NCI-H82 treated with DMSO at 0.1 percent for 48 hours (cell line): ENCODE measurements around the gene ABHD5.

ENCODE experiments used
- DNase-seq: peaks from one replicate; lab custom pipeline; 2025; ENCODE audit not compliant: unreplicated experiment; lab: John Stamatoyannopoulos, UW

The ABHD5 gene

DNA sequence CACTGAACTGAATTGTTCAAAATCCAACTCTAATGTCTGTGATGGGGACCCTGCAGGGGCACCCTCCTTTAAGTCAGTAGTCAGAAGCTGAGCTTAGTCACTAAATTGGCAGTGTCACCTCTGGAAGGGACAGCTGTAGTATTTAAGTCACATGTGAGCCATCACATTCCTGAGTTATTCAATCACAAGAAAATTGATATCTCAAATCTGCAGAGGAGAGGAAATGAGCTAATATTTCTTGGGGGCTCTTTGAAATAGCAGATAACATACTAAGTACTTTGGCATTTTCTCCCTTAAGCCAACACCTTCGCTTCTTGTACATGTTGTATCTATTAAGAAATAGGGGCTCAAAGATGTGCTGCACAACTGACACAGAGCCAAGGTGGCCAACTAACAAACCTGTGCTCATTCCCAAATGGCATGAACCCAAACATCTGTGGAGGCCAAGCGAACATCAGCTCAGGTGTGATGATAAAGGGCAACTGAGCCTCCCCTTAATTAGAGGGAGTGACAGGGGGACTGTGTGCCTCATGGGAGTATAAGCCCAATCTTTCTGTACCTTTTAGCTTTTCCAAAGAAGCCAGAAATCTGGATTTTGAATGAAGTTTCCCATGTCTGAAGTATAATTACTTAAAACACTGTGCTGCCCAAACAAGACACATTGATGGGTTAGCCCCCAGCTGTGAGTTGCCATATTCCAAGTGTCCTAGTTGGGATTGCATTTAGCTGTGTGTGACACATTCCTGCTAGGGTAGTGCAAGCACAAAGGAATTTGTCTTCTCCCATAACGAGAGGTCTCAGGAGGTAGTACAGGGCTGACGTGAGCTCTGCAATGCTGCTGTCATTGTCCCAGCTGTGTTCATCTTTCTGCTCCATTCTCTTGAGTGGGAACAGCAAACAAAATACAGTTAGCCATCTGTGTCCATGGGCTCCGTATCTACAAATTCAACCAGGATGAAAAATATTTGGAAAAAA, 63.3 kb downstream of the ABHD5 start:
- no peak for DNase-seq

DNA sequence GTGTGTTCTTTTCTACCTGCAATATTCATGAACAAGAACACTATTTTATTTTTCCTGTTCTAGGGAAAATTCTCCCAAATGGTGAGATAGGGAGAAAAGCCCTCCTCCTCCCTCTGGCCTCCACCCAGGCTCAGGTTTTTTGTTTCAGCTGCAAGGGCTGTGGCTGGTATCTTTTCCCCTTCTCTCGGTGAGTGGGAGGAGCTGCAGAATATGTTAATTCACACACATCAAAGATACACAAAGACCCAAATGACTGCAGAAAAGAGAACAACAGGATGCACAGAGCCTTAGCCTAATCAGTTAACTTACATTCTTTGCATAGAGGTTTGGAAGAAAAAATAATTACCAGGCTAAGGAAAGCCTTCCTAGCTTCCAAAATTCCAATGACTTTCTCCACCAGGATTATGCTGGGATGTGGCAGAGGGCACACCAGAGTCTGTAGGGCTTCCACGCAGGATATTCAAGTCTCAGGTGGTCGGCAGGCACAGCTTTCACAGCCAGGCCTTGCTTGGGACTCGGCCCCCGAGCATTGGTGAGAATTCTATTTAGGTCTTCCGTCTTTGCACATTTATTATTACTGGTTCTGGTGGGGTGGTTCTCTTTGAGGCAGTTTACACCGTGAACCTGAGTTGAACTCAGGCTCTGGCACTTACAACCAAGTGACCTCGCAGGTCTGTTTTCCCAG, 64.9 kb downstream of the ABHD5 start:
- DNase-seq = no peak

DNA sequence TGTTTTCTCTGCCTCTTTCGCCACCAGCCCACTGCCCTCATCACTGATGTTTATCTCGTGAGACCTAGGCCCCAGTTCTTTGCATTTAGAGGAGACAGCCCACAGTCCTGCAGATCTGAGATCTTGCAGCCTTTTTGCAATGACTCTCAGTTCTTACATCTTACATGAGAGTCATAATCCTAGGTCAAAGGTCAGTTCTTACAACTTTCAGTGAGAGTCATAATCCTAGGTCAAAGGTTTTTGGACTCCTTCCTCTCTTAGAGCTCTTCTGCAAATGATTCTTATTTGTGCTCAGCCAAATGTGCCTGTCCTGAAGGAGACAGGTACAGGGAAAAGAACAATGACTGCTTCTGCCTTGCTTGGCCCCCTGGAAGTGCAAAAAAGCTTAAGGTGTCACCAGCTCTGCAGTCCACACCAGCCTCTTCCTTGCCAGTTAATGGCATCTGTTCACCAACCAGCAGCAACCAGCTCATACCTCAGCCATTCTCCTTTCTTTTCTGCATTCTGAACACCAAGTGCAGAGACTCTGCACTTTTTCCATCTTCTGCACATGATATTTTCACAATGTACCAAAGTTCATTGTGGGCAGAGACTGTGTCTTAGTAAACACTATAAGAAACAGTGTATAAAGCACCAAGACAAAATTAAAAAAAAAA, 67.1 kb downstream of the ABHD5 start:
- no peak for DNase-seq

DNA sequence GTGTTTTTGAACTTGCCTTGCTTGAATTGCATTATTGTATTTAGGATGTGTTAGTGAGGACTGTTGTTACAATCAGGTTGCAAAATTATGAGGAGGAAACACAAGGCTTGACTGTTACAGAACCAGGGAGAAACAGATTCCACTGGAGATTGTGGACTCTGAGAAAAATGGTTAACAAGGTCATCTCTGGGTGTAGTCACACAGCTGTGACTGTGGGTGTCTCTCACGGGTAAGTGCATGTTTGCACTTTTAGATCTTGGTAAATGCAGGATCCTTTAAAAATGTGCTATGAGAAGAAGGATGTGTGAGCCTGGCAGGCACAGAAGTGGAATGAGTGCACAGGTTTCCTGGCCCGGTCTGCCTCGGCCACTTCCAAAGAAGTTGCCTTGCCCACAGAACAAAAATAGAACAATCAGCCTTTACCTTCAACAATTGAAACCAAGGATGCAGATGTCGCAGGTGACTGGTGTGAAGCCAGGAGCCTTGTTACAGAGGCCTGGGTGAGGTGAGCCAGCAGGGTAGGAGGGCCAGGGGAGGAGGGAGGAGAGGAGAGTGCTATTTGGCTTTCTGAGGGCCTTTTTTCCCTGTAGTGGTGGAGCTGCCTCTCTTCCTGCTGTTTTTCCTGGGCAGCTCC, 68.0 kb downstream of the ABHD5 start:
- no peak for DNase-seq

DNA sequence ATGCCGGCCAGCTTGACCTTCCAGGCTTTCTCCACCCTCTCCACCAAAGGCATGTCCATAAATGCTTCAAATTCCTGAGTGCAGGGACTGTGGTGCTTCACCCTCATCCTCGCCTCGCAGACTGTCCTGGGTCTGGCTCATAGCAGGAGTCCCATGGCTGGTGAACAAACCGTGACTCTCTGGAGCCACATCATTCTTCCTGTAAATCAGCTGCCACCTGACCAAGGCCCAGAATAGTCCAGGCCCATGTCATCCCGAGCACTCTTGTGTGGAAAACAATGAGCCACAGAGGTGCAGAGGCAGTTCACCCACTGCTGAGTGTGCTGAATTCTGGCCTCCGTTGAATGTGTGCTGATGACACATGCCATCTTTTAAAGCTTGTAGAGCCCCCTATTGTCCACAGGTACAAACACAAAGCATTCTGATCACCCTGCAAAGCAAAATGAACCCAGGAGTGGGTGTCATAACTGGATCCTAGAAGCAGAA, 68.6 kb downstream of the ABHD5 start:
- DNase-seq = no peak

DNA sequence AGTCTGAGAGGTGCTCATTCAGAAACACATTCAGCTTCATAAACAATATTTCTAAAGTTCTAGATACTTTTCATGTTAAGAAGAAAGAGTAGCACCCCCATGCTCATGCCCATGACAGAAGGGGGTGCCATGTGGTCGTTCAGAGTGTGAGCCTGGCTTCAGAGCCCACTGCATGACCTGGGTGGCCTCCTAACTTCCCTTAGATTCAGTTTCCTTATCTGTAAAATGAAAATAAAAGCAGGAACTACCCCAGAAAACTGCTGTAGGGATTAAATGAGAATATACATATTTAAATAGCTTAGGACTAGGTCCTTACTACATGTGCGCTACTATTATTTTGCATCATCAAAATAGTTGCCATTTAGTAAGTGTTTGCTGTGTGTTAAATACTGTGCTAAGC, 69.2 kb downstream of the ABHD5 start:
- no peak for DNase-seq

DNA sequence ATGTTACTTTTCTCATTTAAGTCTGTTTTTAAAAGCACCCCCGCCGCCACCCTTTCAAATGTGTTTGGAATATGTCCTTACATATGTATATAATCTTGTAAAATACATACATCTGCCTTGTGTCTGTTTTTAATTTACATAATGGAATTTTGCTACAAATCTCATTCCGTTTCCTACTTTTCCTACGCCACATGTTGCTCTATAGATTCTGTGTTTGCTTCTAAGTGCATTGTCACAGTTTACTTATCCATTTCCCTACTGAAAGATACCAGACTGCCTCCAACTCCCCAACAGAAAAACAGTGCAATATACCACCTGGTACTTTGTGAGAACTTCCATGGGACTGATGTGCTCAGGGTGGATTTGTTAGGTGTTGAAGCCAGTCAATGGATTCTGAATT, 70.2 kb downstream of the ABHD5 start:
- DNase-seq = no peak

DNA sequence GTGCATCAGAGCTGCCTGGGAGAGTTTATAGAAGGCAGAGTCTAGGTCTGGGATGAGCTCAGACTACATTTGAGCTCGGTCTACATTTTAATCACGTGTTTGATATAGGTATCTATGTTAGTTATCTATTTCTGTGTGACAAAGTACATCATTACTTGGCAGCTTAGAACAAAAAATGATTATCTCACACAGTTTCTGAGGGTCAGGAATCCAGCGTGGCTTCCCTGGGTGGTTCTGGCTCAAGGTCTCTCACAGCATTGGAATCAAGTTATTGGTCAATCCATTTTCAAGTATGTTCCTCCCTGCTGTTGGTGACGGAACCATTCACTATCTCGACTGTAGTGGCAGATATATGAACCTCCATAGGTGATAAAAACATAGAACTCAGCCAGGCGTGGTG, 71.7 kb downstream of the ABHD5 start:
- DNase-seq = no peak

DNA sequence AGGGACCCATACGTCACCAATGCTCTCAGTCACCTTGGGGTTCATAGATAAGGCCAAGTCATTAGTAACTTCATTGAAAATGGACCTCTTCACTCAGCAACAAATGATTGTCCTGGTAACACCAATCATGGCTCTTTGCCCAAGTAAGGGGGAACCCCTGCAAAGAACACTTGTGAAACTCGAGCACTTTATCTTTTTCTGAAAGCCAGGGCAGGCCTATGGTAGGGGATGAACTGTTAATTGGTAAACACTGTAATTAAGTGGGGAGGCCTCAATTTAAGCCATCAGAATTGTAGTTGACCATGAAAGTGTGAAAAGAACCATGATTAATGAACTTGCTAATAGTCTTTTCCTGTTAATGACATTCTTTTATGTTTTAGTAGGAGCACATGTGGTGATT, 73.3 kb downstream of the ABHD5 start:
- DNase-seq = no peak

DNA sequence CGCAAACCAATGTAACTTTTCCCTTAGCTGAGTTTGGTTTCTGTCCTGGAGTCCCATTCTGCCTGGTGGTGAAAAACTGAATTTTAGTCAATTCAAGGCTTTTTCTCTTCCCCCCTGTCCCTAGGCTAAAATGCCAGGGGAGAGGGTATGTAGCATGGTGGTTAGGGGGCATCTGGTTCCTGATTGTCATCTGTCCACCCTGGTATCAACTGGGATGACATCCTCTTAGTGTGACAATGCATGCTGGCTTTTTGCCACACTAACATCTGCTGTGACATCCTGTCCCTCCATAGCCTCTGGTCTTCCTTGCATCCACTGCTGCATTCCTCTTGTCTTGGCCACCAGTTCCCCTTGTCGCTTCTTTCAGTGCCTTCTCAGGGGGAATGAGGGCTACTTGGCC, 73.7 kb downstream of the ABHD5 start:
- no peak for DNase-seq

DNA sequence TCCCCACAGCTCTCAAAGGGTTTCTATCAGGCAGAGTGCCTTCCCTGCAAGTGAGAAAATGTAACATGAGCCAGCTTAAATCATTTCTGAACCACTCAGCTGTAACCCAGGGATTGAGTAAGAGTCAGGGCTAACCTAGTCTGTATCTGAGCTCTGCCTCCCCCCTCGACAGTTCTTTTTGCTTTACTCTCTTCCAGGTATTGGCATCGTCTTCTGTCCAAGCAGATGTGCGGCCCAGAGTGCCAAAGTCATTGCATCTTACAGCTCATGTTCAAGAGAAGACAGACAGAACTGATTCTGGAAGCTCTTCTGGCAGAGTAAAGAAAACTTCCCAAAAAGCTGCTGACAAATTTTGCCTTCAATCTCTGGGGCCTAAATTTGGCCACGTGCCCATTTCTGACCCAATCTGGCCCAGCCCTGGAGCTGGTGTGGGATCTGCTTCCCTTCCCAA, 74.8 kb downstream of the ABHD5 start:
- DNase-seq = no peak

DNA sequence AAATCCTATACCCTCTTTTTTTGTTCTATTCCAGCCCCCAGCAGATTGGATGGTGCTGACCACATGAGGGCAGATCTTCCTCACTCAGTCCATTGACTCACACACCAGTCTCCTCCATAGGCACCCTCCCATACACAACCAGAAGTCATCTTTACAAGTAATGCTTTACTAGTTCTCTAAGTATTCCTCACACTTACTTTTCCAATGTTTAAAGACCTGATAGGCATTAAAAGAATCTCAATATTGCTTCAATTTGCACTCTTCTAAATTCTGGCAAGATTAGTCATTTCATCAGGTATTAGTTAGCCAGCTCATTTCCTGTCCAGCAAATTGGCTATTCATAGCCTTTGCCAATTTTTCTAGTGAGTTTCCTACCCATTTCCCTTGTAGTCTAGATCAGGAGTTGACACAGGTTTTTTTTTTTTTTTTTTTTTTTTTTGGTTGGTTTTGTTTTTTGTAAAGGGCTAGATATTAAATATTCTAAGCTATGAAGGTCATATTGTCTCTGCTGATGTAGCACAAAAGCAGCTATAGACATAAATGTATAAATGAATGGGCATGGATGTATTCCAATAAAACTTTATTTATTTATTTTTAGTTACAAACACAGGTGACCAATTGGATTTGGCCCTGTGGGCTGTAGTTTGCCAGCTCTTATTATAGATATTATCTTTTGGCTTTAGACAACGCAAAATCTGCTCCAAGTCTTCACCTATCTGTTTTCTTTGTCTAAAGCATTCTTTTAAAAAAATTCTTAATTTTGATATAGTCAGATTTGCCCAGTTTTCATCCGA, 76.1 kb downstream of the ABHD5 start:
- DNase-seq = no peak

DNA sequence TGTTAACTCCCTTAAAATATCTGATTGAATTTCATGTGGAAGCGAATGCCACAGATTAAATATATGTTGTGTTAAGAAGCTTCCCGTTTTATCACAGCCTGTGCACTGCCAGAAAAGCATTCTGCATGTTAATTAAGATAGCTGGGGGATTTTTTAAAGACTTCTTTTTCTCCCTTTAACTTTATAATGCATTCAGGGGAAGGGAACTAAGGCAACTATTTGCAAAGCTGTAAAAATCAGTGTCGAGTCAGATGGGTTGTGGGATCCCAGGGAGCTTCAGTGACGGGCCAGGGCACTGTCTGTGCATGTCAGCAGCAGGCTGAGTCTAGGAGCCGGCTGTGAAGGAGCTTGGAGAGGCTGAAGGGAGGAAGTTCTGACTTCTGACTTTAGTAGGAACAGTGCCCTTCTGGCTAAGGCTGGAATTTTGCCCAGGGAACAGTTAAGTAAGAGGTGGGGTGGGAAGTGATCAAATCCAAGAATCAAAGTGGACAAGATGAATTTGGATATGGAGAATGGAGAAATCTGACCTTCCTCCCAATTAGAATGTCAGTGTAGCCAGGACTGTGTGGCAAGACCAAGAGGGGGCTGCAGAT, 77.7 kb downstream of the ABHD5 start:
- no peak for DNase-seq

DNA sequence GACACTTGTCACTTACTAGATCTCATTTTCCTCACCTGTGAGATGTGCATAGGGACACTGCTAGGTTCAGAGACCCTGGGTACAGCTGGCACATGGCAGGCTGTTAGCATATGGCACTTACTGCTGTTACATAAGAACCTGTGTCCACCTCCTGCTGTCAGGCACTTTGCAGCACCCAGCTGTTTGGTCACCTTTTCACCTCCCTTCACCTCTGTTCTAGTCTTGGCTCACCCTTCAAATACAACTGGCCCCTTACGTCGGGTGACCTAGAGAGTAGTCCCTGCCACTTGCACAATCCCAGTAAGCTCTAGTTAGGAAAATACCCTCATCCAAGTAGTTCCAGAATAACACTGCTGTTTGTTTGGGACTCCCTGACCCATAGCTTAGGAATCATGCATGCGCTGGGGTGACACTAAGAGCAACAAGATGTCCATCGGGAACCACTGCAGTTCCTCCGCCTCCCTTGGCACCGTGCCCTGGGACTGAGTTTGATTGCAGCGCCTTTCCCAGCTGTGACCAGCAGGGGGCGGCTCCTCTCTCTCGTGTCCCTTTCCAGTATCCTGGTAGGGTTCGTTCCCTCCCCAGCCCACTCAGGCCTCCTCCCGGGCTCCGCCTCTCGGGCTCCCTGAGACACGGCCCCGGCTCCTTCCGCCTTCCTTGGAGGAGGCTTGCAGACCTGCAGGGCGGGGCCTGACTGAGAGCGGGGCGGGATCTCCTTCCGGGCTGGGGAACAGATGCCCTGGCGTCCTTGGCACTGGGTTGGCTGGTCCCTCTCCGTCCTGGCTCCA, 78.6 kb downstream of the ABHD5 start:
- peak; percentile 81 for DNase-seq

DNA sequence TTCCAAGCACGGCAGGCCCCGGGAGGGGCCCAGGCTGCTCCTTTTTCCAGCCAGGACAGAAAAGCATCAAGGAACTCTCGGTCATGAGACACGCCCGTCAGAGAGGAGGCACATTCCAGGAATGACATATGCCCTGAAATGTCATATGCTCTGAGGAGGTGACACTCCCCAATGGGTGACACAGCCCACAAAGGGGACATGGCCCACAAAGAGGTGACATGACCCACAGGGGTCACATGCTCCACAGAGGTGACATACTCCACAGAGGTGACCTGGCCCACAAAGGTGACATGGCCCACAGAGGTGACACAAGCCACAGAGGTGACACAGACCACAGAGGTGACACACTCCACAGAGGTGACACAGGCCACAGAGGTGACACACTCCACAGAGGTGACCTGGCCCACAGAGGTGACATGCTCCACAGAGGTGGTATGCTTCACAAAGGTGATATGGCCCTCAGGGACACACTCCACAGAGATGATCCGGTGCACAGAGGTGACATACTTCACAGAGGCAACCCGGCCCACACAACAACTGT, 79.2 kb downstream of the ABHD5 start:
- DNase-seq = no peak

DNA sequence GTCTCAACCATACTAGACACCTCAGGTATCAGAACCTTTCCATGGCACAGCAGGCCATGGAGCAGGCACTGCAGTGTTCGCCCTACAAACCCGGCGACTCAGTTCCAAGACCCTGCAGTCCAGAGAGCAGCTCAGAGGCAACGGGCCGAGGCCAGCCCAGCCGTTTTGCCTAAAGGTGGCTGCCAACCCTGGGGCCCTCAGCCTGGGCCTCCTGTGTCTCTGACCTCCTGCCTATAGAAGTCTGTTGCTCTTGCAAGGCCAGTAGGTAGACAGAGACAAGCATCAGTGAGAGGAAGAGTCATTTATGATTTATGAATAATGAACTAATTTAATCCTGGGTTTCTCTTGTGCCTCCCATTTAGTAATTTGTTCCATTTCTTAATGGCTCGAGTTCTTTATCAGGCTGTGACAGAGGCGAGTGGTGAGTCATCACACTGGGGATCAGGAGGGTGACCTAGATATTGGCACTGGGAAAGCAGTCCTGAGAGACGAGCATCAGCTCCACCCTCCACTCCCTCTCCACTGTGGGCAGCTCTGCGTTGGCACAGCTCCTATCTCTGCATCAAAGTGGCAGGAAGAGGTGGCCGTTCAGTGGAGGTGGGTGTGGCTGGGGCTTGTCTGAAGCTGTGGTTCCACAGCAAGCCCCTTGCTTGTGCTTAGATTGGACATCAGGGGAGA, 79.8 kb downstream of the ABHD5 start:
- no peak for DNase-seq

DNA sequence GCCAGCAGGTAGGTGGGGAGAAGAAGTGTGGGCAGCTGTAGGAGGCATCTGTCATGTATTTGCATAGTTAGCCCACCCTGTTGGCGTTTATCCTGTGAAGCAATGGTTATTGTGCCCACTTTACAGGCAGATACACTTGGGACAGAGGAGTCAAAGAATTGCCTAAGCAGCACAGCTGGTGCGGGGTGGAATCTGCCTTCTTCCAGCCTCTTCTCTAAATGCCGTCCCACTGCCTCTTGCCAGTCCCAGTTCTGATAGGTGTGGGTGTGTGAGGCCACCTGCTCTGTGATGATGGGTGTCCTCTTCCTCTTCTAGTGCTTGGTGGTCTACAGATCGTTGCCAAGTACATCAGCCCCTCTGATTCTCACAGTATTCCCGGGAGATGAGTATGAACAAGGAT, 80.9 kb downstream of the ABHD5 start:
- DNase-seq = no peak
